ENCODE results near the gene LRRC42.

- TF ChIP-seq POLR2AphosphoS5 (IDR thresholded peaks at IDR 0.05; ENCODE audit: borderline replicate concordance, low read depth, low read length) (no peak), EZH2 (IDR thresholded peaks at IDR 0.05) (no peak)
These were observed 7.9 kb upstream of the LRRC42 start for GRCh38 chr1:53938136-53938830.

Data from SK-N-MC (cell line).